Neural cell (in vitro differentiated cells): ENCODE results near the gene CENPP.

ENCODE experiments used
- EP300 ChIP-seq: fragments of 450-650 bp; conservative IDR thresholded peaks from 2 replicates; pipeline ENCODE4 v1.6.1; 2014; ENCODE audit warnings: antibody characterized with exemption, mild to moderate bottlenecking, moderate library complexity; ENCODE audit not compliant: poor library complexity, severe bottlenecking
- EZH2 ChIP-seq: fragments of 200-600, 300-800 bp; shearing (Covaris generic), sonication (generic); IDR thresholded peaks from 2 replicates; pipeline ENCODE4 v1.6.1; 2014; ENCODE audit warnings: antibody characterized with exemption, low read length, borderline replicate concordance, mild to moderate bottlenecking; ENCODE audit not compliant: insufficient read depth, poor library complexity, severe bottlenecking
- MXI1 ChIP-seq: fragments of 450-650 bp; conservative IDR thresholded peaks from 2 replicates; pipeline ENCODE4 v1.6.1; 2014; ENCODE audit warnings: antibody characterized with exemption, mild to moderate bottlenecking; ENCODE audit not compliant: poor library complexity, severe bottlenecking
- POLR2AphosphoS5 ChIP-seq: IDR thresholded peaks from 2 replicates; pipeline ENCODE4 v1.6.1; 2012
- RAD21 ChIP-seq: fragments of 450-650 bp; conservative IDR thresholded peaks from 2 replicates; pipeline ENCODE4 v1.6.1; 2014; ENCODE audit warnings: antibody characterized with exemption, mild to moderate bottlenecking, moderate library complexity
- REST ChIP-seq: IDR thresholded peaks from 2 replicates; pipeline ENCODE4 v1.6.1; 2012; ENCODE audit warnings: borderline replicate concordance
- SMC3 ChIP-seq: fragments of 450-650 bp; conservative IDR thresholded peaks from 2 replicates; pipeline ENCODE4 v1.6.1; 2014; ENCODE audit warnings: antibody characterized with exemption, mild to moderate bottlenecking, moderate library complexity; ENCODE audit not compliant: poor library complexity
- TAF1 ChIP-seq: IDR thresholded peaks from 2 replicates; pipeline ENCODE4 v1.6.1; 2012; ENCODE audit warnings: low read depth
- TF ChIP-seq, protein P1 (sequence below): fragments of 450-650 bp; IDR thresholded peaks from 2 replicates; pipeline ENCODE4 v1.5.1; 2014; ENCODE audit warnings: antibody characterized with exemption, mild to moderate bottlenecking, moderate library complexity; ENCODE audit not compliant: poor library complexity, severe bottlenecking

- TF ChIP-seq, protein P1, sequence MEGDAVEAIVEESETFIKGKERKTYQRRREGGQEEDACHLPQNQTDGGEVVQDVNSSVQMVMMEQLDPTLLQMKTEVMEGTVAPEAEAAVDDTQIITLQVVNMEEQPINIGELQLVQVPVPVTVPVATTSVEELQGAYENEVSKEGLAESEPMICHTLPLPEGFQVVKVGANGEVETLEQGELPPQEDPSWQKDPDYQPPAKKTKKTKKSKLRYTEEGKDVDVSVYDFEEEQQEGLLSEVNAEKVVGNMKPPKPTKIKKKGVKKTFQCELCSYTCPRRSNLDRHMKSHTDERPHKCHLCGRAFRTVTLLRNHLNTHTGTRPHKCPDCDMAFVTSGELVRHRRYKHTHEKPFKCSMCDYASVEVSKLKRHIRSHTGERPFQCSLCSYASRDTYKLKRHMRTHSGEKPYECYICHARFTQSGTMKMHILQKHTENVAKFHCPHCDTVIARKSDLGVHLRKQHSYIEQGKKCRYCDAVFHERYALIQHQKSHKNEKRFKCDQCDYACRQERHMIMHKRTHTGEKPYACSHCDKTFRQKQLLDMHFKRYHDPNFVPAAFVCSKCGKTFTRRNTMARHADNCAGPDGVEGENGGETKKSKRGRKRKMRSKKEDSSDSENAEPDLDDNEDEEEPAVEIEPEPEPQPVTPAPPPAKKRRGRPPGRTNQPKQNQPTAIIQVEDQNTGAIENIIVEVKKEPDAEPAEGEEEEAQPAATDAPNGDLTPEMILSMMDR: no peak
- no peak for TF ChIP-seq TAF1
- TF ChIP-seq EZH2: no peak
- TF ChIP-seq REST: no peak
- TF ChIP-seq POLR2AphosphoS5: no peak
- no peak for TF ChIP-seq EP300
- no peak for TF ChIP-seq SMC3
- no peak for TF ChIP-seq RAD21
- no peak for TF ChIP-seq MXI1
Measured at GRCh38 chr9:92384375-92384774, 58.6 kb downstream of the CENPP start.
